HL-60 (cell line): ENCODE data around the gene BCHE.

Experiments
- DNase-seq, 2 experiments: peaks; one replicate each; pipeline ENCODE4 v3.0.0-alpha.2; 2010 to 2020; ENCODE audit warnings: low read depth in 1 of 2, low spot score in 1 of 2
- H3K27ac ChIP-seq: fragments of 250-450 bp; sonication (Bioruptor Pico); replicated peaks from 2 replicates; pipeline ENCODE4 v1.5.1; 2020; ENCODE audit warnings: mild to moderate bottlenecking, moderate library complexity
- H3K27me3 ChIP-seq: fragments of 250-450 bp; sonication (Bioruptor Pico); 2 replicates; pipeline ENCODE4 v1.5.1; 2021; ENCODE audit warnings: mild to moderate bottlenecking, moderate library complexity; ENCODE audit not compliant: insufficient read depth, poor library complexity, severe bottlenecking
- H3K4me3 ChIP-seq: replicated peaks from 2 replicates; pipeline ENCODE4 v1.5.1; 2011; ENCODE audit warnings: mild to moderate bottlenecking, control low read depth, low read length; ENCODE audit not compliant: insufficient read depth
- GABPA ChIP-seq: IDR thresholded peaks from 2 replicates; pipeline ENCODE4 v1.6.1; 2012; ENCODE audit warnings: low read depth
- POLR2AphosphoS5 ChIP-seq: IDR thresholded peaks from 2 replicates; pipeline ENCODE4 v1.6.1; 2012; ENCODE audit warnings: low read depth
- SPI1 ChIP-seq: IDR thresholded peaks from 2 replicates; pipeline ENCODE4 v1.6.1; 2012; ENCODE audit warnings: low read depth, mild to moderate bottlenecking, borderline replicate concordance
- TF ChIP-seq, protein P1 (sequence below): IDR thresholded peaks from one replicate; pipeline ENCODE4 v1.5.1; 2011; ENCODE audit warnings: low read length, control low read depth, inconsistent platforms; ENCODE audit not compliant: insufficient read depth
- TF ChIP-seq, protein P2 (sequence below): IDR thresholded peaks from 2 replicates; pipeline ENCODE4 v1.6.1; 2012; ENCODE audit warnings: low read depth; ENCODE audit not compliant: insufficient replicate concordance

Gene BCHE

DNA sequence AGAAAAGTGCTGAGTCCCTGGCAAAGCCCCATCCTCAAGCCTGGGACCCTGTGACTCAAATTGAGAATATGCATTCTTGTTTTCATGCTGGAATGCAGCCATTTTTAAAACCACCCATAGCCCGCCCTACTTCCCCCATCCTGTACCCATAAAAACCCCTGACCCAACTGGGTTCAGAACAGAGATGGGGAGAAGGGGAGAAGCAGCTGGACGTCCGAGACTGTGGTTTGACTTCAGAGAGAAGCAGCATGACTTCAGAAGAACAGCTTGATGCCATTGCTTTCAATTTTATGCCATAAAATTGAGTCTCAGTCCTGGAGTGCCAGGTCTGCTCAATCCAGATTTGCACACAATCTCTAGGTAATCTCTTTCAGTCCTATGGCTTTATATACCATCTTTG lies 78.2 kb downstream of the BCHE start:
- no peak for TF ChIP-seq SPI1
- TF ChIP-seq POLR2AphosphoS5, result no peak
- TF ChIP-seq, protein P1, sequence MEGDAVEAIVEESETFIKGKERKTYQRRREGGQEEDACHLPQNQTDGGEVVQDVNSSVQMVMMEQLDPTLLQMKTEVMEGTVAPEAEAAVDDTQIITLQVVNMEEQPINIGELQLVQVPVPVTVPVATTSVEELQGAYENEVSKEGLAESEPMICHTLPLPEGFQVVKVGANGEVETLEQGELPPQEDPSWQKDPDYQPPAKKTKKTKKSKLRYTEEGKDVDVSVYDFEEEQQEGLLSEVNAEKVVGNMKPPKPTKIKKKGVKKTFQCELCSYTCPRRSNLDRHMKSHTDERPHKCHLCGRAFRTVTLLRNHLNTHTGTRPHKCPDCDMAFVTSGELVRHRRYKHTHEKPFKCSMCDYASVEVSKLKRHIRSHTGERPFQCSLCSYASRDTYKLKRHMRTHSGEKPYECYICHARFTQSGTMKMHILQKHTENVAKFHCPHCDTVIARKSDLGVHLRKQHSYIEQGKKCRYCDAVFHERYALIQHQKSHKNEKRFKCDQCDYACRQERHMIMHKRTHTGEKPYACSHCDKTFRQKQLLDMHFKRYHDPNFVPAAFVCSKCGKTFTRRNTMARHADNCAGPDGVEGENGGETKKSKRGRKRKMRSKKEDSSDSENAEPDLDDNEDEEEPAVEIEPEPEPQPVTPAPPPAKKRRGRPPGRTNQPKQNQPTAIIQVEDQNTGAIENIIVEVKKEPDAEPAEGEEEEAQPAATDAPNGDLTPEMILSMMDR, result no peak
- TF ChIP-seq GABPA, result no peak
- TF ChIP-seq, protein P2, sequence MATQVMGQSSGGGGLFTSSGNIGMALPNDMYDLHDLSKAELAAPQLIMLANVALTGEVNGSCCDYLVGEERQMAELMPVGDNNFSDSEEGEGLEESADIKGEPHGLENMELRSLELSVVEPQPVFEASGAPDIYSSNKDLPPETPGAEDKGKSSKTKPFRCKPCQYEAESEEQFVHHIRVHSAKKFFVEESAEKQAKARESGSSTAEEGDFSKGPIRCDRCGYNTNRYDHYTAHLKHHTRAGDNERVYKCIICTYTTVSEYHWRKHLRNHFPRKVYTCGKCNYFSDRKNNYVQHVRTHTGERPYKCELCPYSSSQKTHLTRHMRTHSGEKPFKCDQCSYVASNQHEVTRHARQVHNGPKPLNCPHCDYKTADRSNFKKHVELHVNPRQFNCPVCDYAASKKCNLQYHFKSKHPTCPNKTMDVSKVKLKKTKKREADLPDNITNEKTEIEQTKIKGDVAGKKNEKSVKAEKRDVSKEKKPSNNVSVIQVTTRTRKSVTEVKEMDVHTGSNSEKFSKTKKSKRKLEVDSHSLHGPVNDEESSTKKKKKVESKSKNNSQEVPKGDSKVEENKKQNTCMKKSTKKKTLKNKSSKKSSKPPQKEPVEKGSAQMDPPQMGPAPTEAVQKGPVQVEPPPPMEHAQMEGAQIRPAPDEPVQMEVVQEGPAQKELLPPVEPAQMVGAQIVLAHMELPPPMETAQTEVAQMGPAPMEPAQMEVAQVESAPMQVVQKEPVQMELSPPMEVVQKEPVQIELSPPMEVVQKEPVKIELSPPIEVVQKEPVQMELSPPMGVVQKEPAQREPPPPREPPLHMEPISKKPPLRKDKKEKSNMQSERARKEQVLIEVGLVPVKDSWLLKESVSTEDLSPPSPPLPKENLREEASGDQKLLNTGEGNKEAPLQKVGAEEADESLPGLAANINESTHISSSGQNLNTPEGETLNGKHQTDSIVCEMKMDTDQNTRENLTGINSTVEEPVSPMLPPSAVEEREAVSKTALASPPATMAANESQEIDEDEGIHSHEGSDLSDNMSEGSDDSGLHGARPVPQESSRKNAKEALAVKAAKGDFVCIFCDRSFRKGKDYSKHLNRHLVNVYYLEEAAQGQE, result no peak
- Histone ChIP-seq H3K27me3 (no peaks in the 10 kb centered on the region), H3K27ac (no peak overlapping the region), H3K4me3 (no peak overlapping the region)
- DNase-seq, result no peak

DNA sequence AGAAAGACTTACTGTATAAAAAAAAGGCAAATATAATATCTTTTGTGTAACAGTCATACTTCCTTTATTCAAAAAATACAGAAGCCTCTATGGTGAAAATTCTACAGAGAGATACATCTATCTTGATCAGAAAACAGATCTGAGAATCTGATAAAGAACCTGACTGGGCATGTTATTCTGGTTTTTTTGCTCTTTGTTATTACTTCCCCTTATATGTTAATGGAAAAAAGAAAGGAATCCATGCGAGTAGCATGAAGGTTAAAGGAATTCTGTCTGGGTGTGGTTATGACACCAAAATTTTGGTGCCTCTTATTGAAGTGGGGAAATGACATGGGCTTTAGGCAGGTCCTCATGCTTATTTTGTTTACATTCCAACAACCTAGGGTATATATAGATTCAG lies 81.7 kb downstream of the BCHE start:
- Histone ChIP-seq H3K27ac (no peak overlapping the region), H3K27me3 (no peaks in the 10 kb centered on the region), H3K4me3 (no peak overlapping the region)
- no peak for DNase-seq
- TF ChIP-seq, protein P2, result no peak
- no peak for TF ChIP-seq GABPA
- TF ChIP-seq POLR2AphosphoS5, result no peak
- TF ChIP-seq SPI1, result no peak
- TF ChIP-seq, protein P1, result no peak

DNA sequence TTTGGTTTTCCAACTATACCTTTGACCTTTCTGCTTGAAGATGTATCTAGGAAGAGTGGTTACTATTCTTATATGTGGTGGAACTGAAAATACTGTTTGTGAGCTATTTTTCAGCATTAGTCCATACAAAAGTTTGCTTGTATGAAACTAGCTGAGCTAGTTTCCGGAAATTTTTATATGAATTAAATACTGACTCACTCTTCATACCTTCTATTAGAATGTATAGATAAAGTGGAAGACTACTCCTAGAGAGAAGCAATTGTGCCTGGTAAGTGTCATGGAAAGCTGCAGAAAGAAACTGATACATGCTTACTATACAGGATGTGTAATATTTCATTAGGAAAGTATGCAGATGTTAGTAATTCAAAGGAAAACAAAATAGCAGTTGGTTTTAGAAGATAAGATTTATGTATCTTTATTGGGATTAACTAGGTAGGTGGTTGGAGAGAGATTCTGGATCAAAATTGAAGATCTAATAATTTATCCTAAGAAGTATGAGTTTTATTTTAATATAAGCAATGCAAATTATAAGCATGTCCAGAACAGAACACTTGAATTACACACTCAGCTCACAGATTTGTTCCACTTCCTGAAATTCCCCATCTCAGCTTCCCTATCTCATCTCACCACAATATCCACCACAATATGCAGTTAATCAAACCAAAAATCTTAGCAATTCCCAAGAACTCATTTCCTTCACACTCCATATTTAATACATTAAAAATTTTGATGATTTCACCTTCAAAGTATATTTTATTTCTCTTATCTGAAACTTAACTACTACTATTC lies 82.8 kb downstream of the BCHE start:
- DNase-seq, result no peak
- Histone ChIP-seq H3K27me3 (no peaks in the 10 kb centered on the region), H3K4me3 (no peak overlapping the region), H3K27ac (no peak overlapping the region)
- no peak for TF ChIP-seq SPI1
- TF ChIP-seq, protein P1, result no peak
- TF ChIP-seq, protein P2, result no peak
- no peak for TF ChIP-seq POLR2AphosphoS5
- TF ChIP-seq GABPA, result no peak
